PC-3 (cell line): ENCODE data around the gene PPCDC. TPM values are rescaled to one million over a fixed set of nuclear protein-coding genes. Genes with fewer than 3 reads are reported as not detected.

Experiments
- ATAC-seq: fragments of 200-7000 bp; cut with Tn5 transposase; 2 replicates; pipeline ENCODE4 v1.9.1; 2020; ENCODE audit warnings: mild to moderate bottlenecking, moderate library complexity
- BruUV-seq: library from RNA; stranded (reverse); fragments of 400-500 nt; replicated peaks from 2 replicates; lab custom pipeline; 2021; lab: Mats Ljungman, UMichigan
- CTCF ChIA-PET: fragments of 300-600 bp; sonication (Branson Sonifier 250); formaldehyde crosslinking; loops from one replicate; lab custom pipeline; 2022; ENCODE audit warnings: antibody characterized with exemption; lab: Charles Lee
- POLR2A ChIA-PET: fragments of 300-600 bp; sonication (Branson Sonifier 250); formaldehyde crosslinking; loops from one replicate; lab custom pipeline; 2022; ENCODE audit warnings: antibody characterized with exemption; ENCODE audit not compliant: unreplicated experiment; lab: Charles Lee
- DNase-seq: peaks from one replicate; pipeline ENCODE4 v3.0.0-alpha.2; 2015
- H2AFZ ChIP-seq: fragments of 300-600 bp; sonication (generic); 2 replicates; pipeline ENCODE4 v1.6.0; 2016; ENCODE audit warnings: antibody characterized with exemption, low read length
- H3F3A ChIP-seq: fragments of 300-600 bp; sonication (generic); one replicate; pipeline ENCODE4 v1.6.0; 2017; ENCODE audit warnings: antibody characterized with exemption, low read length, control low read depth, mild to moderate bottlenecking; ENCODE audit not compliant: unreplicated experiment
- H3K27ac ChIP-seq: fragments of 300-600 bp; sonication (generic); 2 replicates; pipeline ENCODE4 v1.5.1; 2016; ENCODE audit warnings: mild to moderate bottlenecking, low read length
- H3K27me3 ChIP-seq: fragments of 300-600 bp; sonication (generic); 2 replicates; pipeline ENCODE4 v1.6.1; 2016; ENCODE audit warnings: low read length, mixed read lengths
- H3K36me3 ChIP-seq: fragments of 300-600 bp; sonication (generic); 2 replicates; pipeline ENCODE4 v1.6.1; 2016; ENCODE audit warnings: low read depth, mixed run types, low read length, mixed read lengths
- H3K4me1 ChIP-seq: fragments of 300-600 bp; sonication (generic); 2 replicates; pipeline ENCODE4 v1.5.1; 2016; ENCODE audit warnings: low read length; ENCODE audit not compliant: insufficient read depth
- H3K4me2 ChIP-seq: fragments of 300-600 bp; sonication (generic); 2 replicates; pipeline ENCODE4 v1.6.0; 2016; ENCODE audit warnings: low read length
- H3K4me3 ChIP-seq: fragments of 300-600 bp; sonication (generic); 2 replicates; pipeline ENCODE4 v1.5.1; 2016; ENCODE audit warnings: mild to moderate bottlenecking, low read length, mixed read lengths
- H3K79me2 ChIP-seq: fragments of 300-600 bp; sonication (generic); 2 replicates; pipeline ENCODE4 v1.6.1; 2017; ENCODE audit warnings: low read length, mixed read lengths
- H3K9ac ChIP-seq: fragments of 300-600 bp; sonication (generic); 2 replicates; pipeline ENCODE4 v1.6.0; 2016; ENCODE audit warnings: mild to moderate bottlenecking, low read length
- H3K9me2 ChIP-seq: fragments of 300-600 bp; sonication (generic); replicated peaks from 2 replicates; pipeline ENCODE4 v1.6.1; 2016; ENCODE audit warnings: mixed run types, low read length, mixed read lengths
- H3K9me3 ChIP-seq: fragments of 300-600 bp; sonication (generic); 2 replicates; pipeline ENCODE4 v1.6.1; 2016; ENCODE audit warnings: low read length, mixed read lengths
- H4K20me1 ChIP-seq: fragments of 300-600 bp; sonication (generic); 2 replicates; pipeline ENCODE4 v1.6.1; 2016; ENCODE audit warnings: low read length, mixed read lengths
- EZH2 ChIP-seq: fragments of 300-600 bp; sonication (generic); IDR thresholded peaks from one replicate; pipeline ENCODE4 v1.6.1; 2017; ENCODE audit warnings: antibody characterized with exemption, mild to moderate bottlenecking, low read length; ENCODE audit not compliant: unreplicated experiment
- EZH2phosphoT487 ChIP-seq: fragments of 300-600 bp; sonication (generic); IDR thresholded peaks from 2 replicates; pipeline ENCODE4 v1.6.1; 2018; ENCODE audit warnings: mild to moderate bottlenecking, antibody characterized with exemption, low read length, borderline replicate concordance
- intact Hi-C: fragments of 100-400 bp; cut with micrococcal nuclease; formaldehyde crosslinking; loops from 2 replicates; pipeline ENCODE4 v1.9.0; 2023
- total RNA-seq: library from RNA; depleted of rRNA; stranded (reverse); fragments of >200 nt; gene quantifications from 2 replicates; pipeline ENCODE4 v1.2.3, GENCODE V29; 2014
- TF ChIP-seq, protein P1 (sequence below): fragments of 300-600 bp; sonication (generic); conservative IDR thresholded peaks from 2 replicates; pipeline ENCODE4 v1.5.1; 2017; ENCODE audit warnings: antibody characterized with exemption, low read depth, mild to moderate bottlenecking, low read length

The PPCDC gene
- total RNA-seq, 1 experiment from 2014 or later, result 31.5 TPM

DNA sequence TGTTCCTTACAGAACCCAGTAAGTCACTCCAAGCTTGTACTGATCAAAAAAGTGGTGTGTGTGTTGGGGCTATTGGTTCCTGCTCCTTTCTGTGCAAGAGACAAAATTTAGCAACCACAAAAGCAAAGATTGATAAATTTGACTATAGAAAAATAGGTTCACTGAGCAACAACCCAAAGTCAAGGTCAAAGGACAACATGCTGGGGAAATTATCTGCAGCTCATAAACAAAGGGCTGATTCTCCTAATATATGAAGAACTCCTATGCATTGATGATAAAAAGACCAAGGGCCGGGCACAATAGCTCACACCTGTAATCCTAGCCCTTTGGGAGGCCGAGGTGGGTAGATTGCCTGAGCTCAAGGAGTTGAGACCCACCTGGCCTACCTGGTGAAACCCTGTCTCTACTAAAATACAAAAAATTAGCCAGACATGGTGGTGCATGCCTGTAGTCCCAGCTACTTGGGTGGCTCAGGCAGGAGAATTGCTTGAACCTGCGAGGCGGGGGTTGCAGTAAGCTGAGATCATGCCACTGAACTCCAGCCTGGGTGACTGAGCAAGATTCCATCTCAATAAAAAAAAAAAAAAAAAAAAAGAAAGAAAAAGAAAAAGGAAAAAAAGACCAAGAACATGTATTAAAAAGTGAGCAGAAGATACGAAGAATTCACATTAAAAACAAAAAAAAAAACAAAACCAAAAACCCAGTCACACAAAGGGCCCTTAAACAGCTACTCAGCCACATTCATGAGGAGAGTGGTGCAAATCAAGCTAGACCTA lies 29.8 kb downstream of the PPCDC start:
- ChIA-PET POLR2A (no interaction called here), CTCF (no interaction called here)
- ATAC-seq, result no peak

DNA sequence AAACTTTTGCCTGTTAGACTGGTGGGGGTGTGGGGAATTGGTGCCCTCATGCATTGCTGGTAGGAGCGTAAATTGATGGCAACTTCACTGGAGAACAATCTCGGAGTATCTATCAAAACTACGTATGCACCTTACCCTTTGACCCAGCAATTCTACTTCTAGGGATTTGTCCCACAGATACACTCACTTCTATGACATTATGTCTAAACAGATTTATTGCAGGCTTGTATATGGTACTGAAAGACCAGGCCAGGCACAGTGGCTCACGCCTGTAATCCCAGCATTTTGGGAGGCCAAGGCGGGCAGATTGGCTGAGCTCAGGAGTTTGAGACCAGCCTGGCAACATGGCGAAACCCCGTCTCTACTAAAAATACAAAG lies 30.3 kb downstream of the PPCDC start:
- no peaks in the 10 kb centered on the region for H3K9me3 ChIP-seq
- intact Hi-C loops, result no loop called here
- no peak overlapping the region for H2AFZ ChIP-seq
- no peak overlapping the region for H3K4me3 ChIP-seq
- no TSS peak for BruUV-seq
- no peaks in the 10 kb centered on the region for H3K27me3 ChIP-seq
- no peaks in the 10 kb centered on the region for H3K4me1 ChIP-seq
- H3K9ac ChIP-seq, result no peak overlapping the region
- no peaks in the 10 kb centered on the region for H3K36me3 ChIP-seq
- no peak for ATAC-seq
- H3F3A ChIP-seq, result no peaks in the 10 kb centered on the region
- no peaks in the 10 kb centered on the region for H4K20me1 ChIP-seq
- CTCF ChIA-PET, result no interaction called here
- no peak for DNase-seq
- TF ChIP-seq, protein P1, sequence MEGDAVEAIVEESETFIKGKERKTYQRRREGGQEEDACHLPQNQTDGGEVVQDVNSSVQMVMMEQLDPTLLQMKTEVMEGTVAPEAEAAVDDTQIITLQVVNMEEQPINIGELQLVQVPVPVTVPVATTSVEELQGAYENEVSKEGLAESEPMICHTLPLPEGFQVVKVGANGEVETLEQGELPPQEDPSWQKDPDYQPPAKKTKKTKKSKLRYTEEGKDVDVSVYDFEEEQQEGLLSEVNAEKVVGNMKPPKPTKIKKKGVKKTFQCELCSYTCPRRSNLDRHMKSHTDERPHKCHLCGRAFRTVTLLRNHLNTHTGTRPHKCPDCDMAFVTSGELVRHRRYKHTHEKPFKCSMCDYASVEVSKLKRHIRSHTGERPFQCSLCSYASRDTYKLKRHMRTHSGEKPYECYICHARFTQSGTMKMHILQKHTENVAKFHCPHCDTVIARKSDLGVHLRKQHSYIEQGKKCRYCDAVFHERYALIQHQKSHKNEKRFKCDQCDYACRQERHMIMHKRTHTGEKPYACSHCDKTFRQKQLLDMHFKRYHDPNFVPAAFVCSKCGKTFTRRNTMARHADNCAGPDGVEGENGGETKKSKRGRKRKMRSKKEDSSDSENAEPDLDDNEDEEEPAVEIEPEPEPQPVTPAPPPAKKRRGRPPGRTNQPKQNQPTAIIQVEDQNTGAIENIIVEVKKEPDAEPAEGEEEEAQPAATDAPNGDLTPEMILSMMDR, result no peak
- TF ChIP-seq EZH2 (no peak), EZH2phosphoT487 (no peak)
- no peaks in the 10 kb centered on the region for H3K79me2 ChIP-seq
- no peak overlapping the region for H3K27ac ChIP-seq
- H3K9me2 ChIP-seq, result no peaks in the 10 kb centered on the region
- POLR2A ChIA-PET, result no interaction called here
- no peak overlapping the region for H3K4me2 ChIP-seq

More for the DNA sequence above, 29.8 kb downstream of the PPCDC start:
- Histone ChIP-seq H3K27ac (no peak overlapping the region), H3K36me3 (no peaks in the 10 kb centered on the region), H3K9me3 (no peaks in the 10 kb centered on the region), H3K79me2 (no peaks in the 10 kb centered on the region), H3K4me1 (no peaks in the 10 kb centered on the region), H4K20me1 (no peaks in the 10 kb centered on the region), H3F3A (no peaks in the 10 kb centered on the region), H3K27me3 (no peaks in the 10 kb centered on the region), H3K9ac (no peak overlapping the region), H3K4me2 (no peak overlapping the region), H3K4me3 (no peak overlapping the region), H2AFZ (no peak overlapping the region), H3K9me2 (no peaks in the 10 kb centered on the region)
- no peak for DNase-seq
- intact Hi-C loops, result no loop called here
- TF ChIP-seq, protein P1, result no peak
- TF ChIP-seq EZH2 (no peak), EZH2phosphoT487 (no peak)
- no TSS peak for BruUV-seq

DNA sequence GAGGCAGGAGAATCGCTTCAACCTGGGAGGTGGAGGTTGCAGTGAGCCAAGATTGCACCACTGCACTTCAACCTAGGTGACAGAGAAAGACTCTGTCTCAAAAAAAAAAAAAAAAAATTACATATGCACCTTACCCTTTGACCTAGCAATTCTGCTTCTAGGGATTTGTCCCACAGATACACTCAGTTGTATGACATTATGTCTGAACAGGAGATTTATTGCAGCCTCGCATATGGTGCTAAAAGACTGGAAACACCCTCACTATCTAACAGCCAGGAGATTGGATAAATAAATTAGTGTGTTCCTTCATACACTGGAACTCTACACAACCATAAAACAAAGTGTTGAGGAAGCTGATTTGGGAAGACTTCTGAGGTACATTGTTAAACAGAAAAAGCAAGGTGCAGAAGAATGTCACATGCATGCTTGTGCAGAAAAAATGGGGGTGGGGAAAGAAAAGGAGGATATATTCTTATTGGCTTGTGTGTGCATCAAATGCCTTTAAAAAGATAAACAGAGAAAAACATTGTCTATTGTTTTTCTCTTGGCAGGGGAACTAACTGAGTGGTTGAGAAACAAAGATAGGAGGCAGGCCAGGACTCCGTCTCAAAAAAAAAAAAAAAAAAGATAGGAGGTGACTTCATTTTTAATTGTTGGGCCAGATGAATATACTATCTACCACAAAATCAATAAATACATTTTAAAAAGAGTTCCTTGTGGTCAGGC lies 30.9 kb downstream of the PPCDC start:
- TF ChIP-seq EZH2, result no peak
- TF ChIP-seq, protein P1, result no peak
- no peak for TF ChIP-seq EZH2phosphoT487
- peak; percentile 11; the same call in 1 of the 2 replicates for ATAC-seq
- Histone ChIP-seq H3K4me3 (no peak overlapping the region), H4K20me1 (no peaks in the 10 kb centered on the region), H3K9me3 (no peaks in the 10 kb centered on the region), H3K36me3 (no peaks in the 10 kb centered on the region), H2AFZ (no peak overlapping the region), H3K9me2 (no peaks in the 10 kb centered on the region), H3K9ac (no peak overlapping the region), H3K4me2 (no peak overlapping the region), H3K4me1 (no peaks in the 10 kb centered on the region), H3F3A (no peaks in the 10 kb centered on the region), H3K79me2 (no peaks in the 10 kb centered on the region), H3K27me3 (no peaks in the 10 kb centered on the region), H3K27ac (no peak overlapping the region)
- no TSS peak for BruUV-seq
- intact Hi-C loops, result no loop called here
- POLR2A ChIA-PET, result no interaction called here
- CTCF ChIA-PET, result no interaction called here
- no peak for DNase-seq
